NCI-H460 (cell line): ENCODE results near the gene ZBTB7A. TPM values are rescaled to one million over a fixed set of nuclear protein-coding genes. Genes with fewer than 3 reads are reported as not detected.

ENCODE experiments used
- DNase-seq: peaks from one replicate; pipeline ENCODE4 v3.0.0-alpha.2; 2016; ENCODE audit warnings: low read depth; ENCODE audit errors: extremely low read depth
- total RNA-seq: library from RNA; depleted of rRNA; stranded (reverse); fragments of >200 nt; shearing (Covaris generic); gene quantifications from 2 replicates; pipeline ENCODE4 v1.2.3, GENCODE V29; 2014

ZBTB7A gene
- total RNA-seq, 1 experiment from 2014 or later: 12.2 TPM

DNA sequence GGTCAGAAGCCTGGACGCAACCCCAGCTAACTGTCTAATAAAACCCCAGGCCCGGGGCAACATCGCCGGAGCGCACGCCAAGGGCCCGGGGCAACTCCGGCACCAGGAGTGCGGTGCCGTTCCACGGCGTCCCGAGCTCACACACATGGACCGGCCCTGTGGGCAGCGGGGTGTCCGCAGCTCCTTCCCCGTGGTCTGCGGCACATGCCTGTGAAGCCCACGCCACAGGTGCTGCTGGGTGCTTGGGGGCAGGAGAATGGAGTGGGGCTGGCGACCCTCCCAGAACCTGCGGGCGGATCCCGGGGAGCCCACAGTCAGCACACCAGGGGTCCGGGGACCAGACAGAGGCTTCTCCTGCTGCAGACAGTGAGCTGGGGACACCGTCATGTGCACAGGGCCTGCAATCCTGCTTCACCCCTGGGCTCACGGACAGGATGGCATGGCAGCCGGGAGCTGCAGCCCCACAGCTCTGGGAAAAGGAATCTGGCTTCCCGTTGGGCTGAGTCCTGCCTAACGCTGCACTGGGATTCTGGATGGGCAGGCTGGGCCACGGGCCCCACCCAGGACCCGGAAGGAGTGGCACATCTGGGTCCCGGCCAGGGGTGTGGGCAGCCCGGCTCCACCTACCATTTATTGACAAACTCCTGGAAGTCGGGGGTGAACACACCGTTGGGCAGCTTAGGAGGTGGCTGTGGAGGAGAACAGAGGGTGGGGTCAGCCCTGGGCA, 28.2 kb upstream of the ZBTB7A start:
- DNase-seq: no peak

DNA sequence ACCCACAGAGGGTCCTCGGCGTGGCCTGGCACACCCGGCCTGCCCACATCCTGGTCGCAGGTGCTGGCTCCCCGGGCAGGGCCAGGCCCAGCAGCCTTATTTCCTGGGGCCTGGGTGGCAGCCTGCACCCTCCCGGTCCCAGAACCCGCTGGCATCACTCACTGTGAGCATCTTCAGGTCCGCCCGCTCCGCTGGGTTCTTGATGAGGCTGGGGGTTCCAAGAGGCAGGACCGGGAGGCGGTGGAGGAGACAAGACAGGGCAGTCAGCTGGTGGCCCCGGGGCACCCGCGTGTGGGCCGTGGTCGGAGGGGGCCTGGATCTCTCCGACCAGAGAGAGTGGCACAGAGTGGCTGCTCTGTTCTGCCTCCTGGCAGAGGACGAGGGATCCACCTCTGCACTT, 27.6 kb upstream of the ZBTB7A start:
- DNase-seq: no peak

DNA sequence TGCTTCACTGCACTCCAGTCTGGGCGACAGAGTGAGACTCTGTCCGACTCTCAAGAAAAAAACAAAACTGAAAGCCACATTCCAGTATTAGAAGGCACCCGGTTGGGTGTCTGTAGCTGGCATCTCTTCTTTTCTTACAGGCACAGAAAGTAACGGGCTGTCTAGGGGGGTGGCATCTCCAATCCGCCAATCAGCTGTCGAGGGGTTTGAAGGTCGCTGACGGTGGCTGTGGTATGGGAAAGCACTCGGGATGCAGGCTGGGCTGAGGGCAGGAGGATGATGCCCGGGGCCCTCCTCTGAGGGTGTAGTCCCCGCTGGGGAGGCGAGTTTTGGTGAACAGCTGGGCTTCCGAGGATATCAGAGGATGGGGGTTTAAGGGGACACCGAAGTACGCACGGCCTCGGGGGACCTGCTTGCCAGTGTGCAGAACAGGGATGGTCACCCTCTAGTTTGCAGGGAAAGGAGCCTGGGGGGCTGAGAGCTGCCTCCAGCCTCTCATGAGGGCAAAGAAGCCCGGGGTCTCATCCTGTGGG, 27.0 kb upstream of the ZBTB7A start:
- no peak for DNase-seq

DNA sequence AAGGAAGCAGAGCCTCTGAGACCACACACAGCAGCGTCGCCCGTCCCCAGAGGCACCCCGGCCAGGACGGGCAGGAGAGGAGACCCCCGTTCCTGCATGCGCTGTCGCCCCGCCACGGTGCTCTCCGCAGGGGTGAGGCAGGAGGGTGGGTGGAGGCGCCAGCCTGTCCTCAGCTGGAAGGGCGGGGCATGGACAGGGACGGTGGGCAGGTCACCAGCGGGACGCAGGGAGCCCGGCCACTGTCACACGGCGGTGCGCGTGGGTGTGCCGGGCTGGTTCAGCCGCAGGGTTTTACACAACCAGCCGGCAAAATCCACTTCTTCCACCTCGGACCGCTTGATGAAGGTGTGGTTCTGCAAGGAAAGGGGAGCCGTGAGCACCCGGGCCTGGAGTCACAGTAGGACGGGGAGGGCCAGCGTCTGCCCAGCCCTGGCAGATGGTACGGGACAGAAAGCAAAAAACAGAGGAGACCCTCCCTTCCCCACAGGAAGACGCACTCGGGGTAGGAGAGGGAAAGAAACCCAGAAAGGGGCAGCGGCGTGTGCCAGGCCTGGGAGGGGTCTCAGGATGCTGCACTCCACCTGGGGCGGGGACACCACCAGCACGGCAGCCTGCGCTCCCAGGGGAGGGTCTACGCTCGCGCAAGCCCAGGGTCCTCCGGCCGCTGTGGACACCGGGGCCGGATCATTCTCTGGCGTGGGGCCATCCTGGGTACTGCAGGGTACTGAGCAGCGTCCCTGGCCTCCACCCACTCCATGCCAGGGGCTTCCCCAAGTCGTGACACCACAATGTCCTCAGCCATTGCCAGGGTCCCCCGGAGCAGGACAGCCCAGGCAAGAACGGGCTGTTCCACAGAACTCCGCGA, 23.9 kb upstream of the ZBTB7A start:
- DNase-seq: no peak

DNA sequence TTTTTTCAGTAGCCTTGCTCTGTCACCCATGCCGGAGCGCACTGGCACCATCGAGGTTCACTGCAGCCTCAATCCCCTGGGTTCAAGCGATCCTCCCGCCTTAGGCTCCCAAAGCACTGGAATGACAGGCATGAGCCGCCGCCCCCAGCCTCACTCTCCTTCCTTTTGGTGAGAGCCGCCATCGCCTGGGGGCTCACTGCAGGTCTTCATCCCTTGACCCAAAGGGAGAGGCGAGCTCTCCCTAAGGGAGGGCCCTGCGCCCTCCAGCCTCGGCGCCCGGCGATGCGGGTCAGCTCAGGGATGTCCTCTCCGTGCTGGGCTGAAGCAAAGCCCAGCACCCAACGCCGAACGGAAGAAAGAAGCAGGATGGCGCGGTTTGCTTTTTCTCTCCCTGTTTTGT, 23.2 kb upstream of the ZBTB7A start:
- DNase-seq: no peak

DNA sequence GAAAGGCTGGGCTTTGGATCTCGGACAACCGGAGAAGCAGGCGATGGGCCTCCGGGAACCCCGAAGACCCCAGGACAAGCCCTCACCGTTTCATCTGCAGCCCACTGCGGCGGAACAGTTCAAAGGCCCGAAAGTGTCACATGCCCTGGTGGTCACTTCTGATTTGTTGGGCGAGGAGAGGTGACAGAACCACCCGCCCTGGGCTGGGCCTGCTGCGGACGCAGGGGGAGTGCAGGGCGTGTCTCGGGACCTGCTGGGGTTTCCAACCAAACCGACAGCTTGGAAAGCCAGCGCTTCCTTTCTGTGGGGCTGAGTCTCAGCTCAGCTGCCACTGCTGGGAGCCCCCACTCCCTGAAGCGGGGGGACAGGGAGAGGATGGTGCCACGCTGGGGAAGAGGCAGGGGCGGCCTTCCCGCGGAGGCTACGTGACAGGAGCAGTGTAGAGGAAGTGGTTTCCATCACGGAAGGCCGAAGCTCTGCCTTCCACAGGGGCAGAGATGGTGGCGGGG, 22.8 kb upstream of the ZBTB7A start:
- no peak for DNase-seq

DNA sequence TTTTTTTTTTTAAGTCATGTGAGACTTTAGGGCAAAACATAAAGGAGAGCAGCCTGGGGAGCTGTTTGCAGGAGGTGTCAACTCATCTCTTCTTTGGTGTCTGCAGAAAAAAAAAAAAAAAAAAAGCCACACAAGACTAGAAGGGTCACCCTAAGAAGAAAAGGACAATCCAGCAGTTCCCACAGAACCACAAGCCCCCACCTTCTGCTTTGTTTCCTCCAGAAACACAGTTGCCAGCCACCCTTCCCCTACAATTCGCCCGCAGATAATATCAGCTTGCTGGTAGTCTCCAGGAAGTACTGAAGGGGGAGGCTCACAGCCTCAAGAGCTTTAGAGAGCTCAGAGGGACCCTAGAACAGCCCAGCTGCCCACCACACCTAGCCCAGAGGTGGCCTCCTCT, 22.3 kb upstream of the ZBTB7A start:
- no peak for DNase-seq

DNA sequence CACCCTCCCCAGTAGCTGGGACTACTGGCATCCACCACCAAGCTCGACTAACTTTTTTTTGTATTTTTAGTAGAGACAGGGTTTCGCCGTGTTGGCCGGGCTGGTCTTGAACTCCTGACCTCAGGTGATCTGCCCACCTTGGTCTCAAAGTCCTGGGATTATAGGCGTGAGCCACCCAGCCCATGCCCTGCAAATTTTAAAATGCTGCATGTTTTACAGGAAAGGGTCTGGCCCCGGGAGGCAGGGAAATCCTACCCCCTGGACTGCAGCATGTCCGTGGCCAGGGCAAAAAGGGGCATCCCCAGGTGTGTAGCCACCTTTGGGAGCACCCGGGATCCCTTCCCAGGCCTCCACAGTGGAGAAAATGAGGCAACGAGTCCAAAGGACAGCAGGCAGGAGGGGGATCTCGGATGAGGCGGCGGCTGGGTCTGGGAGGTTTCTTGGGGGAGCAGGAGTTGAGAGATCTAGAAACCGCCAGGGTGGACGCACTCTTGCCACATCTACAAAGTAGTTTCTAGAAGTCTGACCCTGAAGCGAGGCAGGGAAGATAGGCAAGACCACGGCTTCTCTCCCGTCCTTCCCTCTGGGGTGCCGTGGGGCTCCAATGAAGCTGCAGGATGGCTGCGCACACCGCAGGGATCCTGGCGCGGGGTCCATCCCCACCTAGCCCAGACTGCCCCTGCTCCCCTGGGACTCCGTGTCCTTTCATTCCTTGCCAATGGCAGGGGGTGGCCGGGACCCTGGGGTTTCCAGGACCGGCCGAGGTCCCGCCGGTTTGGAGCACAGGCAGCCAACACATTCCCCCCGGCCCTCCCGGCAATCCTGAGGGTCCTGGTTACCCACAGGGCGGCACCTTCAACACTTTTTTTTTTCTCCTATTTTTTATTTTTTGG, 21.3 kb upstream of the ZBTB7A start:
- DNase-seq: no peak

DNA sequence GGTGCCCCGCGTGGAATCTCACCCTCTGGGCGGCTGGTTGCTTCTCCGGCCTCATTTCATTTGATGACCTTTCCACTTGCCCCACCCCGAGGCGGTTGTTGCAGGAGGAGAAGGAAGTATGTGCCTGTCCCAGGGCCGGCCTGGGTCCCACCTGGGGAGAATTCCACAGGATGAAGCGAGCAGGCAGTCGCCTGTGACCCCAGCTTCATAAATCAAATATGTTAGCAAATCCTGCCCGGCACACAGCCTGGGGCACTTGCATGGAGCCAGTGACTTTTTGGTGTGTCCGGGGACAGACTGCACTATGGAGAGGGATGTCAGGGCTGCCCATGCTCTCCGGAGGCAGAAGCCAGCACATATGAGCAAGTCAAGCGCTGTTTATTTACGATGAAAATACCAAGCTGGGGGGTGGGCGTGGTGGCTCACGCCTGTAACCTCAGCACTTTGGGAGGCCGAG, 19.7 kb upstream of the ZBTB7A start:
- DNase-seq: no peak

DNA sequence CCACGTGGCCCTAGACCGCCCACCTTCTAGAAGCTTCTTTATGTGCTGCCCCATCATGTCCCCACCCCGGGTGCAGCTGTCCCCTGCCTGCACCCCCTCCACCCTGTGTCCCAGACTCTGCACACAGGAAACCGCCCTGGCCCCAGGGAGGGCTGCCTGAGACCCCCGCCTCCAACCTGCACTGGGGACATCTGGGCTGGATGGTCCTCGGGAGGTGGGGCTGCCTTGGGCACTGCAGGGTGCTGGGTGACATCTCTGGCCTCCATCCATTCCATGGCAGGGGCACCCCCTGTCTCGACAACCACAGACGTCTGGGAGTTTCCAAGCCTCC, 17.8 kb upstream of the ZBTB7A start:
- DNase-seq: no peak

DNA sequence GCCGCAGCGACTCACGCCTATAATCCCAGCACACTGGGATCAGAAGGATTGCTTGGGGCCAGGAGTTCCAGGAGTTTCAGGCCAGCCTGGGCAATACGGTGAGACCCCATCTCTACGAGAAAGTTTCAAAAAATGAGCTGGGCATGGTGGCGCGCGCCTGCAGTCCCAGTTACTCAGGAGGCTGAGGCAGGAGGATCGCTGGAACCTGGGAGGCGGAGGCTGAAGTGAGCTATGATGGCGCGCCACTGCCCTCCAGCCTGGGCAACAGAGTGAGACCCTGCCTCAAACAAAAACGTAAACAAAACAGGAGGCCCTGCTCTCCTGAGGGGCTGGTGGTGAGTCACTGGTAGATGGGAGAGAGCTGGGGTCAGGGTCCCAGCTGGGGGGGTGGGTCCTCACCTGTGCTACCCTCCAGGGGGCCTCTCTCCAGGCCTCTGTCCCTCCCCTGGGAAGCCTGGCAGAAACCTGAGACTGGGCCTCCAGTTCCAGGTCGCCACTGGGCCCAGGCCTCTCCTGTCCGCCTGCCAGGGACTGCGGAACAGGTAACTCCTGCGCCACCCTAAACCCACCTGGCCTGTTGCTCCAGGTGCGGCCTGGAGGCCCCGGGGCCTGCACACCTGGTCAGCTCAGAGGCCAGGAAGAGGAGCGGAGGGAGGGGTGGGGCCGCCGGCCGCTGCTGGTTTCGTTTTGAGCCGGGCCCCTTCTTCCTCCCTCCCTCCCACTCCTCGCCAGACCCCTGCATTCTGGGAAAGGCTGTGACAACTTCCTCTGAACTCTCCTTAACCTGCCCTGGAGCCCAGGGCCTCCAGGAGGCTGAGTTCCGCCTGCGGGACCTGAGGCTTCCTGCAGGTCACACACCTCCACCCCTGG, 17.2 kb upstream of the ZBTB7A start:
- DNase-seq: no peak

DNA sequence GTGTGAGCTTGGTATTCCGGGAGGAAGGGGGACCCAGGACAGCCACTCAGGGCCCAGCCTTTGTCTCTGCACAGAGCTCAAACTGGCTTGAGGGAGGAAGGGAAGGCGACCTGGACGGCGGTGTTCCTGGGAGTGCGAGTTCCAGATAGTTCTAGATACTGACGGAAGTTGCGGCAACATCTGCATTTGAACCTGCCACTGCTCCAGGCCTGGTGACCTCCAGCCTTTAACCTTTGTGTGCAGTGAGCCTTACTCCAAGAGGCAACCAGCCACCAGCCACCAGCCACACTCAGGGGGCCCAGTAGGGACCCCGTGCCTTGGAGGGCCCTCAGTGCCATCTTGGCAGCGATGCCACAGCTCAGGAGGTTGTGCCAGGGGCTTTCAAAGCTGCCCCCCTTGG, 15.5 kb upstream of the ZBTB7A start:
- DNase-seq: no peak

DNA sequence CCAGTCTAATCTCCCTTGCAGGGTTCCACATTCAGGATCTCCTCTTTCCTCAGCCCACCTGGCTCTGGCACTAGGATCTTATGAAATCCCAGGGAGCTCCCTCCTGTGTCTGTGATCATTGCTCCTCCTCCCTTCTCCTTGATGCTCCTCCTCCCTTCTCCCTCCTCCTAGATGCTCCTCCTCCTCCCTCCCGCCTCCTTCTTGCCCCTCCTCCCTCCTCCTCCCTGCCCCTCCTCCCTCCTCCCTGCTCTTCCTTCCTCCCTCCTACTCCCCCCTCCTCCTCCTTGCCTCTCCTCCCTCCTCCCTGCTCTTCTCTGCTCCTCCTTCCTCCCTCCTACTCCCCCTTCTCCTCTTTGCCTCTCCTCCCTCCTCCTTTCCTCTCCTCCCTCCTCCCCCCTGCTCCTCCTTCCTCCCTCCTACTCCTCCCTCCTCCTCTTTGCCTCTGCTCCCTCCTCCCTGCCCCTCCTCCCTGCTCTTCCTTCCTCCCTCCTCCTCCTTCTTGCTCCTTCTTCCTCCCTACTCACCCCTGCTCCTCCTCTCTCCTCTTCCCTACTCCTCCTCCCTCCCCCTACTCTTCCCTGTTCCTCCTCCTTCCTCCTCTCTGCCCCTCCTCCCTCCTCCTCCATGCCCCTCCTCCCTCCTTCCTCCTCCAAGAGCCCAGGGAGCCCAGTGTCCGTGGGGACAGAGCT, 14.9 kb upstream of the ZBTB7A start:
- DNase-seq: no peak

DNA sequence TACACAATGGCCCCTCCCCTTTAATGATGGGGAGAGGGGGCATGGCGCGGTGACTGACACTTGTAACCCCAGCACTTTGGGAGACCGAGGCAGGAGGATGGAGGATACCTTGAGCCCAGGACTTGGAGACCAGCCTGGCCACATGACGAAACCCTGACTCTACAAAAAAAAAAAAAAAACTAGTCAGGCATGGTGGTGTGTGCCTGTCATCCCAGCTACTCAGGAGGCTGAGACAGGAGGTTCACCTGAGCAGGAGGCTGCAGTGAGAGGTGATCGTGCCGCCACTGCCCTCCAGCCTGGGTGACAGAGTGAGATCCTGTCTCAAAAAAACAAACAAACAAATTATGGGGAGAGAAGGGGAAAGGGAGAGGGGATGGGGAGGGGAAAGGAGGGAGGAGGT, 13.8 kb upstream of the ZBTB7A start:
- DNase-seq: no peak

DNA sequence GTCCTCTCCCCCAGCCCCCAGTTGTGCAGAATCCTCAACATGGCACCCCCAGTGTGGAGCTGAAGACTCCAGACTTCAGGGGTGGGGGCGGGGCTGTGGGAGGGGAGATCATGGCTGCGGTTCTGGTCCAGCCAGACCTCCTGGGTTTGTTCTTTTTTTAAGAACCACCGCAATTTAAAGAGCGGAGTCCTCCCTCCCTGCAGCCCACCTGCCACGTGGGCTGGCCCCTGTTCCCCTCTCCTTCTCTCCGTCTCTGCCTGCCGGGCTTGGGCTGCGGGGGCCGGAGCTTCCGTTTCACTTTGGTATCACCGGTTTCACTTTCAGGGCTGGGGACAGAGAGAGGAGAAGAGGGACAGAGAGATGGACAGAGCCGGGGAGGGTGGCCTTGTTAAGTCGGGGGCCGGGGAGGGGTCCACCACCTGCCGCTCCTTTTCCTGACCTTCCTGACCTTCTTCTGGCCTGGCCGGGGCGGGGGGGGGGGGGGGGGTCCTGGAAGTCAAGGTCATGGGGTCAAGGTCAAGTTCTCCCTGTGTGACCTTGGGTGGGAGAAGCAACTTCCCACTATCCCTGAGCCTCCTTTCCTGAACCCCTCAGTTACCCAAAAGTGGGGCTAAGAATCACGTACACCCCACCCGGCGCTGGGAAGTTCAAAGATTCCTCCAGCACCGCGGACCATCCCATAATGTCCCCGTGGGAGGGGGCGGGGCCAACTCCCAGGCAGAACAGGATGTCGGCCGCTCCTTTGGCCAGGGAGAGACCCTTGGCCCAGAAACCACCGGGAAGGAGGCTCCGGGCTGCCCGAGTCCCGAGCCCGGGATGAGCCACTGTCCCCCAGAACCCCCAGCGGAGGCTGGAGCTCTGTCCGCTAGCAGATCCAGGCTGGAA, 11.3 kb upstream of the ZBTB7A start:
- DNase-seq: no peak

DNA sequence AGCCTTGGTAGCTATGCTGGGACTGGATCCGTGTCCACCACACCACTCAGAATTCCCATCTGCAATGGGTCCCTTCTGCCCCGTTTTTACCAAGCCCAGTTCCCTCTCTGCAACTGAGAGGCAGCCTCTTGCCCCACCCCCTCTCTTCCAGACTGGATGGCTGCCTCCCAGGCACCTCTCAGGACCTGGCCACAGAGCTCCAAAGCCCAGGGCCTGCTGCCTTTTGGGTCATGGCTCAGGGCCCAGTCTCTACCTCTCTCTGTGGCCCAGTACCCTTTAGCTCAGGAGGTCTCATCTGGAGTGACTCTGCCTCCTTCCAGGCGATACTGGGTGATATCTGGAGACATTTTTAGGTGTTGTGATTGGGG, 10.3 kb upstream of the ZBTB7A start:
- no peak for DNase-seq

DNA sequence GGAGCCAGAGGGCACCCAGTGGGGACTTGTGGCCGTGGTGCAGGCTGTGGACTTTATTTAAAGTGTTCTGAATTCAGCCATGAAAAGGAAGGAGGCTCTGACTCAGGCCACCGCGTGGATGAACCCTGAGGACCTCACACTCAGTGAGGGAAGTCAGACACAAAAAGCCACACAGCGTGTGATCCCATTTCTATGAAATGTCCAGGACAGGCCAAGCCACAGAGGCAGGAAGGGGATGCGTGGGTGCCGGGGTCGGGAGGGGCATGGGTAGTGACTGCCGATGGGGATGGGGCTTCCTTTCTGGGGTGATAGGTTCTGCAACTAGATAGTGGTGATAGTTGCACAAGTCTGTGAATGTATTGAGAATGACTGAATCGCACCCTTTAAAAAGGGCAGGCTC, 8.7 kb upstream of the ZBTB7A start:
- DNase-seq: no peak

DNA sequence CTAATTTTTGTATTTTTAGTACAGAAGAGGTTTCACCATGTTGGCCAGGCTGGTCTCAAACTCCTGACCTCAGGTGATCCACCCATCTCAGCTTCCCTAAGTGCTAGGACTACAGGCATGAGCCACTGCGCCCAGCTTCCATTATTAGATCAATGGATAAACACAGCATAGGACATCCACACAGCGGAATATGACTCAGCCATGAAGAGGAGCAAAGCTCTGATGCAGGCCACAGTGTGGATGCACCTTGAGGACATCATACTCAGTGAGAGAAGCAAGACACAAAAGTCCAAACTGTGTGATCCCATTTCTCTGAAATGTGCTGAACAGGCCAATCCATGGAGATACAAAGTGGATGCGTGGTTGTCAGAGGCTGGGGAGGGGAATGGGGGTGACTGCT, 4.9 kb upstream of the ZBTB7A start:
- no peak for DNase-seq
